ENCODE measurements around the gene ZNF296. TPM values are rescaled to one million over a fixed set of nuclear protein-coding genes. Genes with fewer than 3 reads are reported as not detected.

Gene ZNF296
- total RNA-seq: under 0.01 TPM in 1 of 2 replicates, not detected in the other

DNA sequence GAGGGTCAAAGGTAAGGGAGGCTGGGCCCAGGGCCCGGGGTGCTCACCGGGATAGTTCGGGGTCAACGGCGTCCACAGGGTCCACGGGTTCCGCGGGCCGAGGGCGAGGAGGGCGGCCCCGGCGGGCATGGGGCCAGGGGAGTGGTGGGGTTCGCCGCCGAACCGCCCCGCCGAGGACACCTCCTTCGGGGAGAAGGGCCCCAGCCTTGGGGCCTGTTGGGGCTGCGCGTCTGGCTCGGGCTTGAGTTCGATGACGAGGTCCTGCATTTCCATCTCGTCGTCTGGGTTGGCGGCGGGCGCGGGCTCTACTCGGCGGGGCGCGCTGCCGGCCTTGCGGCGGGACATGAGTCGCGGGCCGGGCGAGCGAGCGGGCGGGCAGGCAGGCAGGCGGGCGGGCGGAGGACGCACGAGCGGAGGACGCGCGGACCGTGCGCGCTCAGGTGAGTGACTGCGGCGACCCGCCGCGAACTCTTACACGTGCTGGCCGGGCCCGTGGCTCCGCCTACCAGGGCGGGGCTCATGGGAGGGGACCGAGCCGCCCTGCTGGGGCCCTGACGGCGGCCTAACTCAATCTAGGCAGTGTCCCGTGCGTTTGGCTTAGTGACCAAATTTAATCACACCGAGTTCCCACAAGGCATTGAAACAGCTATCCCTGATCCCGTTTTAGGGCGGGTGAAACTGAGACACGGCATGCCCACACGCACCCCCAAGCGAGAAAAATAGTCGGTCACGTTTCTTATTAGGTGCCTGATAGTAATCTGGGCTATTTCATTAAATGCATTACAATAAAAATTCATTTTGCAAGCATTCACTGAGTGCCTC, at the start of gene ZNF296:
Gene ZNF296, minus strand, starts transcription at position 450 of the 822 bp plus-strand sequence. Its CDS starts 105 bp downstream, at position 345.

DNA sequence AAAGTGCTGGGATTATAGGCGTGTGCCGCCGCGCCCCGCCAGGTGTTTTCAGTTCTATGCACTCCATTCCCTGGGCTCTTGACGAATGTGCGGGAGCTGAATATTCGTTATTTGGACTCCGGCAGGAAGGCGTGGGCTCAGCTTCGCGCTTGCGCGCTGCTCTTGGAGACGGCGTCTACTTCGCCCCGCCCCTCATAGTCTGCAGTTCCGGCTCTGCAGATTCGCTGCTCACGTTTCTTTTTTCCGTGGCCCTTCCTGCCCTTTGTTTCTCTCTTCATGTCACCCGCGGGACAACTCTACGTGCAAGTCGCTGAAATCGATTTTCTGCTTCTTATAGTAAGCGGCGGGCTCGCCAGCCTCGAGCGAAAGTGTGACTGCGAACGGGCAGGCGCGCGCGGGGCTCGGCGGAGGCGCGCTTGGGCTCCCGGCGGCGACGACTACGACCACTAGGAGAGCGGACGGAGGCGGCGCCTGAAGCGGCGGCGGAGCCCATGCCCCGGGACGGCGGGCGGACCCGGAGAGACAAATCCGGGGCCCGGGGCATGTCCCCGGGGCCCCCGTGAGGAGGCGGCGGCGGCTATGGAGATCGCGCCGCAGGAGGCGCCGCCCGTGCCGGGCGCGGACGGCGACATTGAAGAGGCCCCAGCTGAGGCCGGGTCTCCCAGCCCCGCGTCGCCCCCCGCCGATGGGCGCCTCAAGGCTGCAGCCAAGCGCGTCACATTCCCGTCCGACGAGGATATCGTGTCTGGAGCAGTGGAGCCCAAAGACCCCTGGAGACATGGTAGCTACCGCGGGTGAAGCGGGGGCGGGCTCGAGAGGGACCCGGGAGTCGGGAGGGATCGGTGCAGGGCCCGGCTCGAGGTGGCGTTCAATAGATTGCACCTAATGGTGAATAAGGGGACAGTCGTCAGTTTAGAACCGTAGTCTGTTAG, 16.7 kb upstream of the ZNF296 start, which contains the start of gene PPP1R37:
Gene PPP1R37, plus strand, starts transcription at position 433 of the 932 bp plus-strand sequence. Its CDS starts 147 bp downstream, at position 580.

DNA sequence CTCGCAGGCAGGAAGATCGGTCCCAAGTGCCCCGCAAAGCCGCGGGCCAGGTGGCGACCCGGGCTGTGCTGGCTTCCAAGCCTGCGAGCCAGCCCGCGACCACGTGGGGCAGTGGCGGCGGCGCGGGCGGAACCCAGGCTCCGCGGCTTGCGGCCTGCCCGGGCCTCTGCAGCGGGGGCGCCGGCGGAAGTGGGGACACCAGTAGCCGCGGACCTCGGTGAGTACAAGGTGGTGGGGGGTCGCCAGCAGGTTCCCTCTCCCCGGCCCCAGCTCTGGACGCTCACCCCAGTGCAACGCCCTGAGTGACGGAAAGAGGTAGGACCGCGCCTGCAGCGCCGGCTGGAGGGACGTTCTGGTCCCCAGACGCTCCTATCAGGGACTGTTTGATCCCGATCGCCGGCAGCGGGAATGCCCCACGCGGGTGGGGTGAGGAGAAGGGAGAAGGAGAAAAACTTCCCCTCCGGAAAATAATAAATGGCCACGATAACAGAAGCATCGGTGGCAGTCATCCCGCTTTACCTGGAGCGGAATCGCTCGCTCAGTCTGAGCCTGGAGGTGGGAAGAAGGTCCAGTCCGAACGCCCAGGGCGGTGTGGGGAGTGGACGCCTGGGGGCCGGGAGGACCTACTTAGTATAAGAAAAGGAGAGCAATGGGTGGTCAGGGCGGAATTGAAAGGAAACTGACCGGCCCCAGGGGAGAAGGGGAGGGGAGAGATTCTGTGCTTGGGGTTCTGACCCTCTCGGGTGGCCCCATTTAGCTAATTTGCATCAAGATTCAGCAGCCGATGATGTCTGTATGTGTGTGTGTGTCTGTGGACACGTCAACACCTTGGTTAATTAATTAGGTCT, 3.0 kb upstream of the ZNF296 start, which contains the start of gene GEMIN7:
Gene GEMIN7, plus strand, starts transcription at position 198 of the 848 bp plus-strand sequence. CDS start 10,855 bp downstream, outside the sequence.

DNA sequence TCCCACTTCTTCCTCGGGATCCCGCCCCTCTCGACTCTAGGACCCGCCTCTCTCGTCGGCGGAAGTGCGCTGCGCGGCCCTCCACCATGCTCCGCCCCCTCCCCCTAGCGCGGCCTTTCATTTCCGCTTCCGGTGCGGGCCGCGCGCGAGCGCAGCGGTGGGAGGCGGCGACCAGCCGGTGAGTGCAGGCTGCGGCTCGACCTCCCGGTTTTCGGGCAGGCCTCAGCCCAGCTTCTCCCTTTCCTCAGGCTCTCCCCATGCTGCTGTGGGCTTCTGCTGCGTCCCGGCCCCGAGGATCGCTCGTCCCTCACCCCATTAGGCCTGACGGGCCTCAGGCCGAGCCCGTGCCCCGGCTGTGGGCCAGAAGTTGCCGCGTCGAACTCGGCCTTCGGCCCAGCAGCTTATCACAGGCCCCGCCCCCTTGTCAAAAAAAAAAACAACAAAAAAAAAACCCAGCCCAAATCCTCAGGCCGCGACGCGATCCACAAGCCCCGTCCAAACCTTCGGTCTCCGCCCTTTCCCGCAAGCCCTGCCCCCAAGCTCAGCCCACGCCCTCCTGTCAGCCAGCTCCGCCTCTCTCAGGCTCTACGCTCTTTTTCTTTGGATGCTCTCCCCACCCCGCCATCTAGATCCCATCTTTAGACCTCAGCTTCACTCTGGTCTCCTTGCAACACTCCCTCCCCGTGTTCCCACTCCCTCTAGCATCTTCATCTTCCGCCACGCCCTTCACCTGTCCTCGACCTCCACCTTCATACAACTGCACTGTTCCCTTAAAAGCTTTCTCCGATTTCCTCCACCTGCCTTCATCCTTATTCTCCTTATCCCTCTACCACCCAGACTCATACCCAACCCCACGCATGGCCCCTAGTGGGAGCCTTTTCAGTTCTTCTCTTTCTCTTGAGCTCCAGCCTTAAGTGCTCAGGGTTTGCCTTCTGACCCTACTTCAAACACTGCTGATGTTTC, 37.1 kb downstream of the ZNF296 start, which contains the start of gene CLASRP:
Gene CLASRP, plus strand, starts transcription at position 115 of the 963 bp plus-strand sequence. CDS start 1,168 bp downstream, outside the sequence.

Other genes starting within 250 kb of the ZNF296 start
- 60.9 and 65.0 TPM in 2 replicates for gene NECTIN2, start 230.2 kb downstream of the ZNF296 start, total RNA-seq
- 36.9 and 94.9 TPM in 2 replicates for gene TOMM40, start 185.2 kb downstream of the ZNF296 start, total RNA-seq
- 9.0 and 20.6 TPM in 2 replicates for gene APOE, start 170.7 kb downstream of the ZNF296 start, total RNA-seq
- 1.3 and 3.4 TPM in 2 replicates for gene APOC1, start 161.9 kb downstream of the ZNF296 start, total RNA-seq
- not detected in 2 replicates for gene APOC4, start 134.2 kb downstream of the ZNF296 start, total RNA-seq
- gene APOC2, start 130.4 kb downstream of the ZNF296 start, total RNA-seq: not detected in 2 replicates
- gene CLPTM1, start 121.1 kb downstream of the ZNF296 start, total RNA-seq: 37.4 and 40.3 TPM in 2 replicates
- 5.0 and 11.0 TPM in 2 replicates for gene RELB, start 75.0 kb downstream of the ZNF296 start, total RNA-seq
- gene CLASRP, start 37.4 kb downstream of the ZNF296 start, total RNA-seq: 9.9 and 11.9 TPM in 2 replicates
- 23.1 and 28.0 TPM in 2 replicates for gene GEMIN7, start 2.8 kb upstream of the ZNF296 start, total RNA-seq
- gene PPP1R37, start 16.7 kb upstream of the ZNF296 start, total RNA-seq: 29.7 and 49.9 TPM in 2 replicates
- gene NKPD1, start 84.5 kb upstream of the ZNF296 start, total RNA-seq: under 0.01 and 0.56 TPM in 2 replicates
- 5.0 and 10.4 TPM in 2 replicates for gene TRAPPC6A, start 101.8 kb upstream of the ZNF296 start, total RNA-seq
- gene BLOC1S3, start 102.3 kb upstream of the ZNF296 start, total RNA-seq: 3.8 and 4.5 TPM in 2 replicates
- gene EXOC3L2, start 168.9 kb upstream of the ZNF296 start, total RNA-seq: 0.28 TPM in 1 of 2 replicates, not detected in the other
- 8.8 and 9.6 TPM in 2 replicates for gene MARK4, start 174.8 kb upstream of the ZNF296 start, total RNA-seq
- gene CKM, start 246.4 kb upstream of the ZNF296 start, total RNA-seq: under 0.01 TPM in 1 of 2 replicates, not detected in the other